ENCODE data around the gene ZNF423. TPM values are rescaled to one million over a fixed set of nuclear protein-coding genes. Genes with fewer than 3 reads are reported as not detected.

The ZNF423 gene
- total and polyA plus RNA-seq, 4 donors, result 1.1 to 14.8 (median 3.3) TPM

DNA sequence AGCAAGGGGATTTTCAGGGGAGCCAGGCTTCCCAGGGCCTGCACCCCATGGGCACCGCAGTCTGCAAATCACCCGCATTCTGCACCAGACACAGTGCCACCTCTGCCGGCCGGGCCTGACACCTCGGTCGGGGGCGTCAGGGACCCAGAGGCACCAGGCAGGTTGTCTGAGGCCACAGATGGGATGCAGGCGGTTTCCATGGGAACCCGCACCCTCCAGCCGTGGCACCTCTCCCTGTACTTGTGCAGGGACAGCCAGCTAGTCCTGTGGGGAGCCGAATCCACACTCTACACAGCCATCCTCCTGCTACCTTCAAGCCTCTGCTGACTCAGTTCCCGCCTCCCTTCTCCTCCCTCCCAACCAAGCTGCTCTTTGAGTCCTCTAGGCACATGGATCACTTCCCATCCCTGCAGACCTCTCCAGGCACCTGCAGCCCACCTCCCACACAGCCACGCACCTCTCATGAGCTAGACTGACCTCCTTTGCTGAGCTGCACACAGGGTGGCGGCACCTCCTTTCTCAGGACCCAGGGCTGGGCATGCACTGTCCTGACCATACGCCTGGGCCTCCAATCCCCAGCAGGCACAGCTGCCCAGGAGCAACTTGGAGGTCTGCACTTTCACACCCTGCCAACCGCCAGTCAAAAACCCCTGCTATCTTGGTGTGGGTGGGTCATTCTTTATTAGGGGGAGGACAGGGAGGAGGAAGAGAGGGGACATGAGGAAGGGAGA lies 362.9 kb downstream of the ZNF423 start:
- TF ChIP-seq, protein P1, sequence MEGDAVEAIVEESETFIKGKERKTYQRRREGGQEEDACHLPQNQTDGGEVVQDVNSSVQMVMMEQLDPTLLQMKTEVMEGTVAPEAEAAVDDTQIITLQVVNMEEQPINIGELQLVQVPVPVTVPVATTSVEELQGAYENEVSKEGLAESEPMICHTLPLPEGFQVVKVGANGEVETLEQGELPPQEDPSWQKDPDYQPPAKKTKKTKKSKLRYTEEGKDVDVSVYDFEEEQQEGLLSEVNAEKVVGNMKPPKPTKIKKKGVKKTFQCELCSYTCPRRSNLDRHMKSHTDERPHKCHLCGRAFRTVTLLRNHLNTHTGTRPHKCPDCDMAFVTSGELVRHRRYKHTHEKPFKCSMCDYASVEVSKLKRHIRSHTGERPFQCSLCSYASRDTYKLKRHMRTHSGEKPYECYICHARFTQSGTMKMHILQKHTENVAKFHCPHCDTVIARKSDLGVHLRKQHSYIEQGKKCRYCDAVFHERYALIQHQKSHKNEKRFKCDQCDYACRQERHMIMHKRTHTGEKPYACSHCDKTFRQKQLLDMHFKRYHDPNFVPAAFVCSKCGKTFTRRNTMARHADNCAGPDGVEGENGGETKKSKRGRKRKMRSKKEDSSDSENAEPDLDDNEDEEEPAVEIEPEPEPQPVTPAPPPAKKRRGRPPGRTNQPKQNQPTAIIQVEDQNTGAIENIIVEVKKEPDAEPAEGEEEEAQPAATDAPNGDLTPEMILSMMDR (IDR thresholded peaks at IDR 0.05; ENCODE audit: control extremely low read depth, extremely low read depth), result no peak
- DNase-seq (peak in 1 of 3 donors; percentile 12), ATAC-seq (ENCODE audit: insufficient read depth, low FRiP score) (no peak)
- H3K27me3 ChIP-seq (ENCODE audit: control insufficient read depth in 3 of 3, insufficient read depth in 3 of 3, low read length in 2 of 3), result no peaks in the 10 kb centered on the region
- no peak overlapping the region for H3K27ac ChIP-seq (ENCODE audit: low read depth in 1 of 2, low read length in 1 of 2)
- WGBS, 2 donors, result 91 to 93% methylated on average over 16 of the region's 16 CpGs
- peaks cover 0 to 13% (median 2%) of the 10 kb centered on the region in 4 donors for H3K36me3 ChIP-seq (ENCODE audit: control insufficient read depth in 4 of 4, insufficient read depth in 4 of 4, low read length in 4 of 4)
- peaks cover 0 to 10% (median 0%) of the 10 kb centered on the region in 5 donors for H3K4me1 ChIP-seq (ENCODE audit: control insufficient read depth in 5 of 5, insufficient read depth in 5 of 5, low read length in 5 of 5)
- H3K4me3 ChIP-seq, result no peak overlapping the region
- no peaks in the 10 kb centered on the region for H3K9me3 ChIP-seq (ENCODE audit: control insufficient read depth in 4 of 4, insufficient read depth in 3 of 4, low read length in 3 of 4)
- H3K9ac ChIP-seq (ENCODE audit: insufficient read depth in 1 of 2, low read length in 2 of 2), result no peak overlapping the region

DNA sequence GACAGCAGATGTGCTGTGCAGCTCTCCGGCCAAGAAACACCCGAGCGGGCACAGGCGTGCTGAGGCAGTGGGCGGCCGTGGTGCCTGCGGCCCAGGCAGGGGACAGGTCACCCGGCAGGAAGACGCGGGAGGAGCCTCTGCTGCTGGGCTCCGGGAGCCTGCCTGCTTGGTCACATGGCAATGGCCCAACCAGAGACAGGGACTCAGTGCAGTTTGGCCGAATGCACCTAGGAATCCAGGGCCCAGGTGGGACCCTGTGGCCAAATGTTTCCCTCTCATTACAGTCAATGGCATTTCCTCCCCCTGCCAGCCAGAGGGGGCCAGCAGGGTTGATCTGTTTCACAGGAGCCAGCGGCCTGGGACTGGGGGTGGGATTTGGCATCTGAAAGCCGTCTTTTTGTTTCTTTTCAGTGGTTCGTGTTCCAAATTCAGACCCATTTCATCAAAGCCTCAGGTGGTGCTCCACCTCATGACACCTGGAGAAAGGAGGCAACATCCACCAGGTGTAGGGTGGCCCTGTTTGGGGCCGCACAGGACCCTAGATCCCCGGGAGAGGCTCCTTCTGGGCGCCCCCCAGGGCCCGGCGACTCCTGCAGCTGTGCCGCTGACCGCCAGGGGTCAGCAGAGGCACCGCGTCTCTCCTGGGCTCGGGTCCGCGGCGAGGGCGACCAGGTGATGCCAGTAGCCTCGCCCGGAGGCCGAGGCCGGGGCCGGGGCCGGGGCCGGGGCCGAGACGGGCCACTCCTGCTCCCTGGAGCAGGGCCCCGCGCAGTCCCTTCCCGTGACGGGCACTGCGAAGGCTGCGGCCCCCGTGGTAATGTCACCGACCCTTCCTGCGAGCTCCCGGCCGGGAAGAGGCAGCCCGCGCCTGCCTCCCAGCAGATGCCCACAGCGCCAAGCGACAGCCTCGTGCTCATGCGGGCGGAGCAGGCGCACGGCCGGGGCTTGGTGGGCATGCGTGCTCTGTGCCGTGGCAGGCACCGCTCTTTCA lies 363.8 kb downstream of the ZNF423 start:
- Histone ChIP-seq H3K4me3 (no peak overlapping the region), H3K27me3 (ENCODE audit: control insufficient read depth in 3 of 3, insufficient read depth in 3 of 3, low read length in 2 of 3) (no peaks in the 10 kb centered on the region), H3K4me1 (ENCODE audit: control insufficient read depth in 5 of 5, insufficient read depth in 5 of 5, low read length in 5 of 5) (peaks cover 0 to 10% (median 0%) of the 10 kb centered on the region in 5 donors), H3K36me3 (ENCODE audit: control insufficient read depth in 4 of 4, insufficient read depth in 4 of 4, low read length in 4 of 4) (peaks cover 0 to 13% (median 2%) of the 10 kb centered on the region in 4 donors), H3K27ac (ENCODE audit: low read depth in 1 of 2, low read length in 1 of 2) (no peak overlapping the region), H3K9ac (ENCODE audit: insufficient read depth in 1 of 2, low read length in 2 of 2) (no peak overlapping the region), H3K9me3 (ENCODE audit: control insufficient read depth in 4 of 4, insufficient read depth in 3 of 4, low read length in 3 of 4) (no peaks in the 10 kb centered on the region)
- 32 to 40% methylated on average over 56 to 62 of the region's 62 CpGs for WGBS, 2 donors
- DNase-seq (peak; percentile 53 to 57 (median 54)), ATAC-seq (ENCODE audit: insufficient read depth, low FRiP score) (peak; percentile 76)
- TF ChIP-seq, protein P1 (IDR thresholded peaks at IDR 0.05; ENCODE audit: control extremely low read depth, extremely low read depth), result peak; percentile 59

DNA sequence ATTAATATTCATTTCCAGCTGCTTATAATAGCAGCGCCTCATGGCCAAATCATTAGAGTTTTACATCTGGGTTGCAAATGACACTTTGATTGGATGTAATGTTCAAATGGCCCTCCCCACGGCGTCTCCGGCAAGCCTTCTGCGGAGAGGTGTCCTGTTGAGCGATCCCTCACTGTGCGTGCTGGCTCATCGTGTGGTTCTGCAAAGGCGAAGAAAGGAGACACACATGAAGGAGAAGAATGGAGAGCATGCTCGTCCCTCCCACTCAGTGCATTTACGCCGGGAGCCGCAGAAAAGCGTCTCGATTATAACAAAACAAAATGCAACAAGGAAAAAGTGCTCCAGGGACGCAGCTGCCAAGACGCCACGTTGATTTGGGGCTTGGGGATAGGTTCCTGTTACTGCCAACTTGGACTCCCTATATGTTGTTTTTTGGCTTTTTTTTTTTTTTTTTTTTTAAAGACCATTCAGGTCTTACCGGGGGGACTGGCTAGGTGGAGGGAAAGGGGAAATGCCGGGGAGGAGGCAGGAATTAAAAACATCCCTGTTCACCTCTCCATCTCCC lies 364.7 kb downstream of the ZNF423 start:
- WGBS, 2 donors, result 89 to 93% methylated on average over 20 of the region's 20 CpGs
- H3K9ac ChIP-seq (ENCODE audit: insufficient read depth in 1 of 2, low read length in 2 of 2), result no peak overlapping the region
- ATAC-seq (ENCODE audit: insufficient read depth, low FRiP score), result no peak
- no peak overlapping the region for H3K4me3 ChIP-seq
- H3K9me3 ChIP-seq (ENCODE audit: control insufficient read depth in 4 of 4, insufficient read depth in 3 of 4, low read length in 3 of 4), result no peaks in the 10 kb centered on the region
- no peak for DNase-seq
- H3K27me3 ChIP-seq (ENCODE audit: control insufficient read depth in 3 of 3, insufficient read depth in 3 of 3, low read length in 2 of 3), result no peaks in the 10 kb centered on the region
- peaks cover 0 to 9% (median 2%) of the 10 kb centered on the region in 4 donors for H3K36me3 ChIP-seq (ENCODE audit: control insufficient read depth in 4 of 4, insufficient read depth in 4 of 4, low read length in 4 of 4)
- H3K27ac ChIP-seq (ENCODE audit: low read depth in 1 of 2, low read length in 1 of 2), result no peak overlapping the region
- H3K4me1 ChIP-seq (ENCODE audit: control insufficient read depth in 5 of 5, insufficient read depth in 5 of 5, low read length in 5 of 5), result peaks cover 0 to 10% (median 0%) of the 10 kb centered on the region in 5 donors
- TF ChIP-seq, protein P1 (IDR thresholded peaks at IDR 0.05; ENCODE audit: control extremely low read depth, extremely low read depth), result no peak

Data from lung (tissue), 12 donors.